ENCODE results near the gene DCLRE1B. TPM values are rescaled to one million over a fixed set of nuclear protein-coding genes. Genes with fewer than 3 reads are reported as not detected.
A peak's percentile ranks its signal among the peaks of the same experiment; 100 is the strongest.

DCLRE1B gene
- total and polyA plus RNA-seq, 9 of the 15 experiments (the other 6 are each of a cell fraction or from before 2014, with no cell fraction given): 10.6 to 28.8 (median 17.2) TPM

DNA sequence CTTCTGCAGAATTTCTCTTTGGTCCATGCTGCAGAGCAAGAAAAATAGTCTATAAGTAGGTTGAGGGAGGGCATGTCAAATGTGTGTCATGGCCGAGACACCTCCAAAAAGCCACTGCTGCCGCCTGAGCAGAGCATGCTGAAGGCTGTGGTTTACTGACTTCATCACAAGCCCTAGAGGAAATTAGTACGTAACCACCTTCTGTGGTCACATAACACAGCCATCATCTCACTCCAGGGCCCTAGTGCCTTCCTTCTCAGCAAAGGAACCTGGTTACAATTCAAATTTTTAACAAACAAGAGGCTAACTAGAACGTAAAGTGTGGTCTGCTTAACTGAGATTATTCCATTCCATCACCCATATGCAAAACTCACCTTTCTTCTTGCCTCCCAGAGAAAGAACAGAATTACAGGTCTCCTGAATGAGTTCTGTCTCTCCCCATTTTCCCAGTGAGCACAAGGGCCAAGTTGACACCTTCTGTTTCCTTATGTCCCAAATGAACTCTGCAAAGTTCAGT, 33.5 kb upstream of the DCLRE1B start, which contains the start of gene PTPN22 (continued):
- TF ChIP-seq SIN3A (IDR thresholded peaks at IDR 0.05; ENCODE audit: borderline replicate concordance in 2 of 2, control insufficient read depth in 1 of 2, low read depth in 2 of 2, low read length in 2 of 2): no peak
- no peak for TF ChIP-seq MBD2 (IDR thresholded peaks at IDR 0.05; ENCODE audit: borderline replicate concordance, low read depth)
- TF ChIP-seq, protein P1, sequence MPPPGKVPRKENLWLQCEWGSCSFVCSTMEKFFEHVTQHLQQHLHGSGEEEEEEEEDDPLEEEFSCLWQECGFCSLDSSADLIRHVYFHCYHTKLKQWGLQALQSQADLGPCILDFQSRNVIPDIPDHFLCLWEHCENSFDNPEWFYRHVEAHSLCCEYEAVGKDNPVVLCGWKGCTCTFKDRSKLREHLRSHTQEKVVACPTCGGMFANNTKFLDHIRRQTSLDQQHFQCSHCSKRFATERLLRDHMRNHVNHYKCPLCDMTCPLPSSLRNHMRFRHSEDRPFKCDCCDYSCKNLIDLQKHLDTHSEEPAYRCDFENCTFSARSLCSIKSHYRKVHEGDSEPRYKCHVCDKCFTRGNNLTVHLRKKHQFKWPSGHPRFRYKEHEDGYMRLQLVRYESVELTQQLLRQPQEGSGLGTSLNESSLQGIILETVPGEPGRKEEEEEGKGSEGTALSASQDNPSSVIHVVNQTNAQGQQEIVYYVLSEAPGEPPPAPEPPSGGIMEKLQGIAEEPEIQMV (tag; conservative IDR thresholded peaks at IDR 0.05; ENCODE audit: low read depth): no peak
- peak; percentile 91 for TF ChIP-seq CREM (IDR thresholded peaks at IDR 0.05; ENCODE audit: low read depth)
- no peak for TF ChIP-seq PTBP1 (IDR thresholded peaks at IDR 0.05; ENCODE audit: low read depth, low read length)
- TF ChIP-seq CBFB (CRISPR knock-in tag; IDR thresholded peaks at IDR 0.05): no peak
- no peak for TF ChIP-seq TCF7 (IDR thresholded peaks at IDR 0.05; ENCODE audit: borderline replicate concordance)
- TF ChIP-seq GTF2E2 (tag; IDR thresholded peaks at IDR 0.05): peak; percentile 45; the same call in 1 of the 2 replicates
- TF ChIP-seq, protein P2, sequence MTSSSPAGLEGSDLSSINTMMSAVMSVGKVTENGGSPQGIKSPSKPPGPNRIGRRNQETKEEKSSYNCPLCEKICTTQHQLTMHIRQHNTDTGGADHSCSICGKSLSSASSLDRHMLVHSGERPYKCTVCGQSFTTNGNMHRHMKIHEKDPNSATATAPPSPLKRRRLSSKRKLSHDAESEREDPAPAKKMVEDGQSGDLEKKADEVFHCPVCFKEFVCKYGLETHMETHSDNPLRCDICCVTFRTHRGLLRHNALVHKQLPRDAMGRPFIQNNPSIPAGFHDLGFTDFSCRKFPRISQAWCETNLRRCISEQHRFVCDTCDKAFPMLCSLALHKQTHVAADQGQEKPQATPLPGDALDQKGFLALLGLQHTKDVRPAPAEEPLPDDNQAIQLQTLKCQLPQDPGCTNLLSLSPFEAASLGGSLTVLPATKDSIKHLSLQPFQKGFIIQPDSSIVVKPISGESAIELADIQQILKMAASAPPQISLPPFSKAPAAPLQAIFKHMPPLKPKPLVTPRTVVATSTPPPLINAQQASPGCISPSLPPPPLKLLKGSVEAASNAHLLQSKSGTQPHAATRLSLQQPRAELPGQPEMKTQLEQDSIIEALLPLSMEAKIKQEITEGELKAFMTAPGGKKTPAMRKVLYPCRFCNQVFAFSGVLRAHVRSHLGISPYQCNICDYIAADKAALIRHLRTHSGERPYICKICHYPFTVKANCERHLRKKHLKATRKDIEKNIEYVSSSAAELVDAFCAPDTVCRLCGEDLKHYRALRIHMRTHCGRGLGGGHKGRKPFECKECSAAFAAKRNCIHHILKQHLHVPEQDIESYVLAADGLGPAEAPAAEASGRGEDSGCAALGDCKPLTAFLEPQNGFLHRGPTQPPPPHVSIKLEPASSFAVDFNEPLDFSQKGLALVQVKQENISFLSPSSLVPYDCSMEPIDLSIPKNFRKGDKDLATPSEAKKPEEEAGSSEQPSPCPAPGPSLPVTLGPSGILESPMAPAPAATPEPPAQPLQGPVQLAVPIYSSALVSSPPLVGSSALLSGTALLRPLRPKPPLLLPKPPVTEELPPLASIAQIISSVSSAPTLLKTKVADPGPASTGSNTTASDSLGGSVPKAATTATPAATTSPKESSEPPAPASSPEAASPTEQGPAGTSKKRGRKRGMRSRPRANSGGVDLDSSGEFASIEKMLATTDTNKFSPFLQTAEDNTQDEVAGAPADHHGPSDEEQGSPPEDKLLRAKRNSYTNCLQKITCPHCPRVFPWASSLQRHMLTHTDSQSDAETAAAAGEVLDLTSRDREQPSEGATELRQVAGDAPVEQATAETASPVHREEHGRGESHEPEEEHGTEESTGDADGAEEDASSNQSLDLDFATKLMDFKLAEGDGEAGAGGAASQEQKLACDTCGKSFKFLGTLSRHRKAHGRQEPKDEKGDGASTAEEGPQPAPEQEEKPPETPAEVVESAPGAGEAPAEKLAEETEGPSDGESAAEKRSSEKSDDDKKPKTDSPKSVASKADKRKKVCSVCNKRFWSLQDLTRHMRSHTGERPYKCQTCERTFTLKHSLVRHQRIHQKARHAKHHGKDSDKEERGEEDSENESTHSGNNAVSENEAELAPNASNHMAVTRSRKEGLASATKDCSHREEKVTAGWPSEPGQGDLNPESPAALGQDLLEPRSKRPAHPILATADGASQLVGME (CRISPR knock-in tag; IDR thresholded peaks at IDR 0.05): 0 out of 2 replicates have a peak, but pooled peaks have one; percentile 24
- TF ChIP-seq PML (IDR thresholded peaks at IDR 0.05; ENCODE audit: low read length): no peak
- no peak for TF ChIP-seq RBM34 (IDR thresholded peaks at IDR 0.05; ENCODE audit: borderline replicate concordance, insufficient read depth, low read length)
- no peak for TF ChIP-seq RBM15 (IDR thresholded peaks at IDR 0.05; ENCODE audit: insufficient read depth, low read length)
- no peak for TF ChIP-seq TRIM28 (IDR thresholded peaks at IDR 0.05)
- TF ChIP-seq CSDE1 (IDR thresholded peaks at IDR 0.05): no peak
- TF ChIP-seq, protein P3, sequence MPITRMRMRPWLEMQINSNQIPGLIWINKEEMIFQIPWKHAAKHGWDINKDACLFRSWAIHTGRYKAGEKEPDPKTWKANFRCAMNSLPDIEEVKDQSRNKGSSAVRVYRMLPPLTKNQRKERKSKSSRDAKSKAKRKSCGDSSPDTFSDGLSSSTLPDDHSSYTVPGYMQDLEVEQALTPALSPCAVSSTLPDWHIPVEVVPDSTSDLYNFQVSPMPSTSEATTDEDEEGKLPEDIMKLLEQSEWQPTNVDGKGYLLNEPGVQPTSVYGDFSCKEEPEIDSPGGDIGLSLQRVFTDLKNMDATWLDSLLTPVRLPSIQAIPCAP (CRISPR knock-in tag; IDR thresholded peaks at IDR 0.05; ENCODE audit: borderline replicate concordance): no peak
- no peak for TF ChIP-seq CCNT2 (IDR thresholded peaks at IDR 0.05; ENCODE audit: borderline replicate concordance, extremely low read depth, insufficient read length, low read depth, low read length)
- TF ChIP-seq CXXC5 (CRISPR knock-in tag; IDR thresholded peaks at IDR 0.05): peak; percentile 18; the same call in 1 of the 2 replicates
- TF ChIP-seq, protein P4, sequence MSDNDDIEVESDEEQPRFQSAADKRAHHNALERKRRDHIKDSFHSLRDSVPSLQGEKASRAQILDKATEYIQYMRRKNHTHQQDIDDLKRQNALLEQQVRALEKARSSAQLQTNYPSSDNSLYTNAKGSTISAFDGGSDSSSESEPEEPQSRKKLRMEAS (CRISPR knock-in tag; IDR thresholded peaks at IDR 0.05): peak; percentile 79
- TF ChIP-seq HDAC2 (IDR thresholded peaks at IDR 0.05): no peak

Data from K562 (cell line).